GM10248 (cell line): ENCODE measurements around the gene RERE.

Experiments
- CTCF ChIA-PET: fragments of 300-600 bp; sonication (Branson Sonifier 250); formaldehyde crosslinking; extraction: SDS; loops from one replicate; lab custom pipeline; 2021; ENCODE audit warnings: antibody characterized with exemption; lab: Yijun Ruan, JAX
- POLR2A ChIA-PET: fragments of 350-650 bp; sonication (Branson Sonifier 250); formaldehyde crosslinking; extraction: SDS; loops from one replicate; lab custom pipeline; 2020; ENCODE audit warnings: antibody characterized with exemption; lab: Yijun Ruan, JAX
- DNase-seq: peaks from one replicate; pipeline ENCODE4 v3.0.0; 2012; ENCODE audit errors: extremely low spot score
- CTCF ChIP-seq: IDR thresholded peaks from 2 replicates; pipeline ENCODE4 v1.5.1; 2012; ENCODE audit warnings: mild to moderate bottlenecking, low read depth; ENCODE audit errors: extremely low read depth, missing control alignments, control extremely low read depth

Gene RERE

GRCh38 chr1:8315573-8316475 lies 501.6 kb downstream of the RERE start:
- CTCF ChIA-PET = interaction anchor here (0.8 to 4.5 kb wide), 19 partner anchors 10 to 648 kb away, joined by 3 to 116 read pairs (median 5); no protein-coding TSS in a partner anchor
- no peak for DNase-seq
- POLR2A ChIA-PET = no interaction called here
- no peak for TF ChIP-seq CTCF

- POLR2A ChIA-PET = no interaction called here
- TF ChIP-seq CTCF = peak; percentile 83
- DNase-seq = peak; percentile 76
- CTCF ChIA-PET = interaction anchor here (0.7 to 4.5 kb wide), 36 partner anchors 9 to 402 kb away, joined by 3 to 116 read pairs (median 4); no protein-coding TSS in a partner anchor
Observed at GRCh38 chr1:8314346-8315280, 502.8 kb downstream of the RERE start.

- ChIA-PET CTCF (interaction anchor here (1.0 to 4.5 kb wide), 13 partner anchors 11 to 338 kb away, joined by 3 to 116 read pairs (median 13); no protein-coding TSS in a partner anchor), POLR2A (no interaction called here)
- TF ChIP-seq CTCF = no peak
- DNase-seq = no peak
Observed at GRCh38 chr1:8313231-8313630, 504.2 kb downstream of the RERE start.

- DNase-seq = no peak
- no peak for TF ChIP-seq CTCF
- ChIA-PET POLR2A (no interaction called here), CTCF (interaction anchor here (0.8 to 4.5 kb wide), 10 partner anchors 10 to 337 kb away, joined by 3 to 116 read pairs (median 14); no protein-coding TSS in a partner anchor)
Observed at GRCh38 chr1:8312235-8313218, 504.9 kb downstream of the RERE start.

- ChIA-PET CTCF (interaction anchor here (0.8 to 2.2 kb wide), 8 partner anchors 8 to 336 kb away, joined by 3 to 8 read pairs (median 4); no protein-coding TSS in a partner anchor), POLR2A (no interaction called here)
- no peak for TF ChIP-seq CTCF
- no peak for DNase-seq
Observed at GRCh38 chr1:8311068-8311718, 506.2 kb downstream of the RERE start.
